NCI-H446 (cell line): ENCODE measurements around the gene ACADM.
"Not testable (repeated sequence)": the region's sequence is repeated elsewhere in the genome, so short reads cannot be mapped to it uniquely, and the experiment has no call there.

ENCODE experiments used
- DNase-seq, 2 experiments: peaks; one replicate each; lab custom pipeline; 2025; lab: John Stamatoyannopoulos, UW

ACADM gene

DNA sequence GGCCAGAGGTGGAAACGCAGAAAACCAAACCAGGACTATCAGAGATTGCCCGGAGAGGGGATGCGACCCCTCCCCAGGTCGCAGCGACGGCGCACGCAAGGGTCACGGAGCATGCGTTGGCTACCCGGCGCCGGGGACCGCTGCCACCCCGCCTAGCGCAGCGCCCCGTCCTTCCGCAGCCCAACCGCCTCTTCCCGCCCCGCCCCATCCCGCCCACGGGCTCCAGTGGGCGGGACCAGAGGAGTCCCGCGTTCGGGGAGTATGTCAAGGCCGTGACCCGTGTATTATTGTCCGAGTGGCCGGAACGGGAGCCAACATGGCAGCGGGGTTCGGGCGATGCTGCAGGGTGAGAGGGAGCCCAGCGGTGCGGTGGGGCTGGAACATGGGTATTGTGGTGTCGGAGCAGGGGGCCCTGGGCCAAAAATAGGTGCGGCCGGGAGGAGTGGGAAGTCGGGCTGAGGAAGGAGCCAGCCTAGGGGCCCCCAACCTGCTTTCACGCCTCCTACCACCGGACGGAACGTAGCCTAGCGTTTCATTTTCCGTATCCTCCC, at the start of gene ACADM:
ACADM (plus strand) TSS at position 238 of the 551 bp plus-strand sequence; CDS start at position 317, 79 bp downstream.
- DNase-seq, result peak; percentile 48 to 85

GRCh38 chr1:75677443-75677842, 47.1 kb upstream of the ACADM start:
- DNase-seq, result no peak

DNA sequence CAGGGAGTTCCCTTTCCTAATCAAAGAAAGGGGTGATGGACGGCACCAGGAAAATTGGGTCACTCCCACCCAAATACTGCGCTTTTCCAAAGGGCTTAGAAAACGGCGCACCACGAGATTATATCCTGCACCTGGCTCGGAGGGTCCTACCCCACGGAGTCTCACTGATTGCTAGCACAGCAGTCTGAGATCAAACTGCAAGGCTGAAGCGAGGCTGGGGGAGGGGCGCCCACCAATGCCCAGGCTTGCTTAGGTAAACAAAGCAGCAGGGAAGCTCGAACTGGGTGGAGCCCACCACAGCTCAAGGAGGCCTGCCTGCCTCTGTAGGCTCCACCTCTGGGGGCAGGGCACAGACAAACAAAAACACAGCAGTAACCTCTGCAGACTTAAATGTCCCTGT, 46.5 kb upstream of the ACADM start:
- DNase-seq, result not testable (repeated sequence)

DNA sequence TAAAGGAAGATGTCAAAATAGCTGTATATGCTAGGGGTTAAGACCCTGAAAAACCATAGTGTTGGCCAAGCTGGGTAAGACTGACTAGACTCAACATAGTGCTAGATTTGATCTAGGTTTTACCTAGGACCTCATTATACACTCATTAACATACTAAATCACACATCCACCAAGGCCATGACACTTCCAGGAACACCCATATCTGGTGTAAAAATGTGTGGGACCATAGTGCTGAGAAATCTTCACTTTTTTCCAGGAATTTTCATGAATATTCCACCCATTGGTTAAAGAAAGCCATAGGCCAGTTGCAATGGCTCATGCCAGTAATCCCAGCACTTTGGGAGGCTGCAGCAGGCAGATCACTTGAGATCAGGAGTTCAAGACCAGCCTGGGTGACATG, 34.0 kb upstream of the ACADM start:
- no peak for DNase-seq

GRCh38 chr1:75693551-75693950, 31.0 kb upstream of the ACADM start:
- DNase-seq, result no peak

DNA sequence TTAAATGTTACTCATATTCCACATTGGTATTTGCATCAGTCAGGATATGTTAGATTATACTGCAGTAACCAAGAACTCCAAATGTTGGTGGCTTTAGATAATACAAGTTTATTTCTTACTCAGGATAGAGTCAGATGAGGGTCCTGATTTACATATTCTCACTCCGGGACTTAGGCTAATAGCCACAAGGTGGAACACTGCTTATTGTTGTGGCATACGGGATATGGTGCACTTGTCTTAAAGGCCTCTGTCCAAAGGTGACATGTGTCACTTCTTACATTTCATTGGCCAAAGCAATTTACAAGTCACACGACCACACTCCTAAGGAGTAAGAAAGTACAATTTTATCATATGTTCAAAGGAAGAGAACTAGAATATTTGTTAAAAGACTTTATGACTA, 28.5 kb upstream of the ACADM start:
- DNase-seq, result no peak

- DNase-seq, result no peak
Observed at GRCh38 chr1:75707191-75707590, 17.3 kb upstream of the ACADM start.

DNA sequence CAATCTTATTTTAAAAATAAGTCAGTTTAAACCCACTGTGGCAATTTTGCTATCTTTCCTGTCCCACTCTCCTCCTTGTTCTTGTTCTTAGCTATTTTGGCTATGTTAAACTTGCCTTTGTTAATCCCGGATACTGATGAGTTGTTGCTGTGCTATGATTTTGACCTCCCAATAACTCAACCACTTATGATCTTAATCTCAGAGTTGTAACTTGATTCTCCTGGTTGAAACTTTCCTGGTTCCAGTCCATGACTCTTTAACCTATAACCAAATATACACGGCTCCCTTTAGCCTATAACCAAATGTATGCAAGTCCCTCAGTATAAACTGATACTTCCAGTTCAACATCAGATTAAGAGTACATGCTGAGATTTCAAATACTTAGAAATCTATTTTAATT, 15.6 kb upstream of the ACADM start:
- DNase-seq, result no peak

DNA sequence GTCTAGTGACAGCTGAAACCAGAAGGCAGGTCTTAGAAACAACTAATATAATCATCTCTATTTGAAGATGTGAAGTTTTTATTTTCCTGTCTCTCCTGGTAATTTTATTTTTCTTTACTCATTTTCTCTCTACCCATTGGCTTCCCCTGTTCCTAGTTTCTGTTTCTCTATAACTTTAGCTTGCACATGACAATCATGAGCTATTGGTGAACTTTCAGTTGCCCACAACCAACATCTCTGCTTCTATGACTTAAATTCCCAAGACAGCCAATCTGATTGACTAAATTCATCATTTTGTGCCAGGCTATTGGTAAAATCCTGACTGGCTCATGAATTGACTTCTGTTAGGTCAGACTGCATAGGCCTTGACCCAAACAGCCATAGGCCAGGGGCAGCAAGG, 13.7 kb upstream of the ACADM start:
- DNase-seq, result no peak

GRCh38 chr1:75711846-75712245, 12.7 kb upstream of the ACADM start:
- no peak for DNase-seq

DNA sequence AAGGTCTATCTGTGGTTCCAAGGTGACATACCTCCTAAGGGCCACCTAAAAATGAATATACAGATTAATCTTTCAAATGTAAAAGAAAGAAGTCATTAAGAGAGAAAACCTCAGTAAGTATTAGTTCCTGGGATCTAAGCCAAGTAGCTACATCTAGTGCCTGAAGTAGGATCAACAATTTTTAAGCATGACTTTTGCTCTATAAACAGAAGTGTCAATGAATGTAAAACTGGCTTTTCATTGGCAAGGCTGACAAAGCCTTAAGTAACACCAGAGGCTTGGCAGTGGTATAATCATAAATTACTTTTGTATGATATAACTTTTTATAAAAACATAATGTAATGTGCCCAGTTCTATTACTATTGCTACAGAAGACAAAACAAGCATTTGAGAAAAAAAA, 12.2 kb upstream of the ACADM start:
- no peak for DNase-seq

GRCh38 chr1:75719810-75720209, 4.7 kb upstream of the ACADM start:
- no peak for DNase-seq

GRCh38 chr1:75720325-75720724, 4.2 kb upstream of the ACADM start:
- no peak for DNase-seq

DNA sequence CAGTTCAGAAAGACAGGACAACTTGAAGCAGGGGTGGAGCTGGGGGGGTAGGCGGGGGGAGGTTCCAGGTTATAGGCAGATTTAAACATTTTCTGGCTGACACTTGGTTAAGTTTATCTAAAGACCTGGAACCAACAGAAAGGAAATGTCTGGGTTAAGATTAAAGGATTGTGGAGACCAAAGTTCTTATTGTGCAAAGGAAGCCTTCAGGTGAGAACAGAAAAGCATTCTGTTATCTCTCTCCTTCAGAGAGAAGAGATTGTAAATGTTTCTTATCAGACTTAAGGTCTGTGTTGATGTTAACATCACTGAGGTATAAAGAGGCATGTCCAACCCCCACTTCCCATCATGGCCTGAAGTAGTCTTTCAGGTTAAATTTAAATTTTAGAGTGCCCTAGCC, 3.7 kb upstream of the ACADM start:
- DNase-seq, result no peak

DNA sequence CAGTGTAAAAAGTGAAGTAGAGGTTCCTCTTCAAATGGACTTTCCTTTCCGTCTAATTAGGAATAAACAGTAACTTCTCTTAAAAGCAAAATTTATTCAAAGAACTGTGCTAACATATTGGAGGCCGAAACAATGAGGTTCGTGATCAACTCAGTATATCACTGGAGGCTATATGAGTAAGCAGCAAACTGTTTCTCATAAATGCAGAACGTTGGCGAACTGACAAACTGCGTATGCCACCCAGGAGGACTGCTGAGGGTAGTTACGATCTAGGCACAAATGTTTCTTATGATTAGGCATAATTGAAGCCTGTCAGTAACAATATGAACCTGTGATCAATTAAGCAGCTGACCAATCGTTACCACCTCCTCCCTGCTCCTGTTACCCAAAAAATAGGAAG, 2.3 kb upstream of the ACADM start:
- not testable (repeated sequence) for DNase-seq

DNA sequence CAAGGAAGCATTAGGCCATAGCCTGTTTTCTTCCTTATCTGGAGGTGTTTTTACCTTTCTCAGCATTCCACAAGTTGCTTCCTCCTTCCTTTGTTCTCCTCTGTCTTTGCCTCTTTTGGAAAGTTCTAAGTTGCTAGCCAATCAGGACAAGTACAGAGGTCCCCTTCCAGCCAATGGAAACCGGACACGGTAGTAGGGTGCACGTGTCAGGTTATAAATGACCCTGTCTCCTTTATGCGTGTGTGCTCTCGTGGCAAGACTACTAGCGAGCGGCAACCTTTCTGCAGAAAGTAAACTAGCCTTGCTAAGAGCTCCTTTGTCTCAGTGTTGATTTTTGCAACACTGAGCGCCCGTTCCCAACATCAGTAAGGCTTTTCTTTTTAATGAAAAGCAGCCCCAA, 1.5 kb upstream of the ACADM start:
- no peak for DNase-seq

DNA sequence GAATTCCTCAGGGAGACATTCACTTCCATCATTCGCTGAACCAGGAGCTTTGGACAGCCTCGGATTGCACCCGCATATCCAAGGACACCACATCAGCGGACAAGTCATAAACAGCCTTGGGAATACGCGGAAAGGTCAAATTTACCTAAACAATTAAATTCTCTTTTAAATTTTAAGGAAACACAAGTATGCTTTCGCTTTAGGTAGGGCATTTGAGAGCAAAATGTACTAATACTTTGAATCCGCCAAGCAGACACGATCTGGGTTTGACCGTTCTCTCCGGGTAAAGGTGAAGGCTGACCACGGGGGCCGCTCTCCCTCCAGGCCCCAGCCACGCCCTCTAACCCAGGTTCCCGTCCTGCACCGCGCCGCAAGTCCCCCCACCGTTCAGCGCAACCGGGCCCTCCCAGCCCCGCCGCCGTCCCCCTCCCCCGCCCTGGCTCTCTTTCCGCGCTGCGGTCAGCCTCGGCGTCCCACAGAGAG, 479 bp upstream of the ACADM start:
- peak in 1 of 2 experiments; percentile 80 for DNase-seq

DNA sequence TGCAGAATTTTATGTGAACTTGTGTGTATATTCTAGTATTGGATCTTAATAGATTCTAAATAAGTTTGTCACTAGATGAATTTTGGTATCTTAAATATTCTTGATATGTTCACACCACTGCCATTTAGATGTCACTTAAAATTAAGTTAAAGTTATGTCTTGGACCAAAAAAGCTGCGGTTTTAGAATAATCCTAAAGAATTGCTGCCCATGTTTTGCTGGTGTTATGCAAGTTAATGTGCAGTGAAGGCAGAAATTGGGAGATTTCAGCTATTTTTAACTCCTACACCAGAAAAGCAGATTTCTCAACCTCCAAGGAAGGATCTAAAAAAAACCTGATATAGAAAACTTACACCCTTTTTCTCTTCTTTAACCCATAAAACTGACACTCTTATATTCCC, 757 bp downstream of the ACADM start:
- DNase-seq, result no peak

DNA sequence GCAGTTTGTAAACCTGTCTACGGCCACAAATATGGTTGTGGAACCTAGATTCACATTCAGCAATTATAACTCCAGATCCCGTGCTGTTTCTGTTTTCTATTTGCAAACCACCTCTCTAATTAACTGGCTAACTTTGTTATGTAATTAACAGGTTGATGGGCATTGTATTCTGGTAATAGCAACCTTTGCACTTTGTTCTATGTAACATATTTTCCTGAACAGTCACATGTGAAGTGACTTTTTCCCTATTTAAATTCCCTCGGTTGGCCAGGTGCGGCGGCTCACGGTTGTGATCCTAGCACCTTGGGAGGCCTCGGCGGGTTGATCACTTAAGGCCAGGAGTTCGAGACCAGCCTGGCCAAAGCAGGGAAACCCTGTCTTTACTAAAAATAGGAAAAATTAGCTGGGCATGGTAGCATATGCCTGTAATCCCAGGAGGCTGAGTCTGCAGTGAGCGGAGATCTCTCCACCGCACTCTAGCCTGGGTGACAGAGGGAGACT, 1.4 kb downstream of the ACADM start:
- no peak for DNase-seq

DNA sequence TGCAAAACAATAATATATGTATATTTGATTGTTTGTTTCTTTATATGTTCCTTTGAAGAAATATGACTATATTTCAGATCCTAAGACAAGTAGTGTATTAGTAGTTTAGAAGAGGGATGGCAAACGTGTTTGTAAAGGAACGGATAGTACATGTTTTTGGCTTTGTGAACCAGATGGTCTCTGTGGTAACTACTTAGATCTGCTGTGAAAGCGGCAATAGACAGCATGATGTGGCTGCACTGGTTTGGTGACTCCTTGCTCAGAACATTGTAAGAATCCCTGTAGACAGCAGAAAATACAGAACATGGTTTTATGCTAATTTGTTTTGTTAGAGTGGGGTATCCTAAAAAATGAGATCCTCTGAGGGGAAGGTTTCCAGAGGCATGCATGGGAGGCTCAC, 3.1 kb downstream of the ACADM start:
- DNase-seq, result no peak

DNA sequence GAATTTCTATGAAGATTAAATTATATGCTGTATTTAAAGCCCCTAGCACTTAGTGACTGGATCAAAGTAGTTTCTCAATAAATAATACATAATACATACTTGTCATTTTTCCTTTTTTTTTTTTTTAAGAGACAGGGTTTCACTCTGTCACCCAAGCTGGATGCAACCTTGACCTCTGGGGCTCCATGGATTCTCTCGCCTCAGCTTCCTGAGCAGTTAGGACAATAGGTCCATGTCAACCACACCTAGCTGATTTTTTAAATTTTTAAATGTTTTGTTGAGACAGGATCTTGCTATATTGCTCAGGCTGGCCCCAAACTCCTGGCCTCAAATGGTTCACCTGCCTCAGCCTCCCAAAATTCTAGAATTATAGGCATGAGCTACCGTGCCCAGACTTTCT, 5.9 kb downstream of the ACADM start:
- no peak for DNase-seq

DNA sequence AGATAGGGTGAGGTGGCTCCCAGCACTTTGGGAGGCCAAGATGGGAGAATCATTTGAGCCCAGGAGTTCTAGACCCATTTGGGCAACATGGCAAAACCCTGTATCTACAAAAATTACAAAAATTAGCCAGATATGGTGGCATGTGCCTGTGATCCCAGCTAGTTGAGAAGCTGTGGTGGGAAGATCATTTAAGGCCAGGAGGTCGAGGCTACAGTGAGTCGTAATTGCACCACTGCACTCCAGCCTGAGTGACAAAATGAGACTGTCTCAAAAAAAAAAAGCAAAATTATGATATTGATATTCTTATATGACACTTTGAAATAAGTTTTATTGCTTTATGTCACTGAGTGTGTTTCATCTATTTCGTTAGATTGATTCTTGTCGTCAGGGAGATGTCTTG, 7.4 kb downstream of the ACADM start:
- DNase-seq, result no peak

GRCh38 chr1:75732703-75733102, 8.2 kb downstream of the ACADM start:
- no peak for DNase-seq

DNA sequence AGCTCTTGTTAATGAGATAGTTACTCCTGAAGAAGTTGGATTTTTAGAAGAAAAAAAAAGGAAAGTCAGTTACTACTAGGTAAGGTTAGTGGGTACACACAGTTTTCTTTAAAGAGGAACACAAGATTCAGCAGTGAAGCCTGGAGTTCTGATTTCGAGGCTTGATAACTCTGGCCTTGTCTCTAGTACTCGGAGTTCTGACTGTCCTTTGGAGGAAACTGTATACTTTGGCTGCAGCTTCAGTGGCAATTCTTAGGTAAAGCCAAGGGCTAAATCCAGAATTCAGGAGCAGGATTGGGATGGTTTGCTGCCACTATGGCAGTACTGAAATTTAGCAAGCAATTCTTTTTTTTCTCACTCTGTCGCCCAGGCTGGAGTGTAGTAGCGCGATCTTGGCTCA, 9.2 kb downstream of the ACADM start:
- DNase-seq, result no peak
